H1 (cell line): ENCODE results near the gene USP24.

ENCODE experiments used
- BACH1 ChIP-seq: IDR thresholded peaks from 2 replicates; pipeline ENCODE4 v1.6.1; 2012; ENCODE audit warnings: low read length, improper control_type of control experiment
- GABPA ChIP-seq: IDR thresholded peaks from 2 replicates; pipeline ENCODE4 v1.6.1; 2011; ENCODE audit warnings: mild to moderate bottlenecking, low read length, moderate library complexity, borderline replicate concordance; ENCODE audit not compliant: insufficient read depth
- HDAC2 ChIP-seq, 2 experiments: fragments of 300-600 bp in 1 of 2; sonication (generic) in 1 of 2; IDR thresholded peaks; 2 replicates each; pipeline ENCODE4 v1.6.1; 2011 to 2012; ENCODE audit warnings: low read depth in 2 of 2, low read length in 2 of 2, mild to moderate bottlenecking in 2 of 2, moderate library complexity in 2 of 2, borderline replicate concordance in 1 of 2, inconsistent platforms in 1 of 2
- KDM1A ChIP-seq: fragments of 200-600, 300-600 bp; sonication (generic); IDR thresholded peaks from 2 replicates; pipeline ENCODE4 v1.7.1; 2016; ENCODE audit warnings: mild to moderate bottlenecking, low read length, borderline replicate concordance
- MAX ChIP-seq: IDR thresholded peaks from 2 replicates; pipeline ENCODE4 v1.6.1; 2012; ENCODE audit warnings: inconsistent platforms
- POLR2A ChIP-seq, 2 experiments: IDR thresholded peaks; 1 replicate in 1 of 2; 2 replicates in 1 of 2; pipeline ENCODE4 v1.6.1; 2011; ENCODE audit warnings: low read depth in 2 of 2, low read length in 2 of 2, mild to moderate bottlenecking in 2 of 2; ENCODE audit errors: control extremely low read depth in 1 of 2
- POLR2AphosphoS5 ChIP-seq: IDR thresholded peaks from 2 replicates; pipeline ENCODE4 v1.6.1; 2011; ENCODE audit warnings: low read depth, low read length
- SIRT6 ChIP-seq: IDR thresholded peaks from one replicate; pipeline ENCODE4 v1.7.1; 2012; ENCODE audit warnings: low read length, inconsistent platforms
- SIX5 ChIP-seq: IDR thresholded peaks from 2 replicates; pipeline ENCODE4 v1.6.1; 2011; ENCODE audit warnings: mild to moderate bottlenecking, low read depth, low read length
- TCF12 ChIP-seq: IDR thresholded peaks from 2 replicates; pipeline ENCODE4 v1.6.1; 2011; ENCODE audit warnings: low read depth, mild to moderate bottlenecking, low read length
- YY1 ChIP-seq: IDR thresholded peaks from 2 replicates; pipeline ENCODE4 v1.6.1; 2011; ENCODE audit warnings: low read depth, mild to moderate bottlenecking, low read length
- ZNF274 ChIP-seq: IDR thresholded peaks from 2 replicates; pipeline ENCODE4 v1.7.0; 2012; ENCODE audit warnings: low read length, borderline replicate concordance; ENCODE audit errors: extremely low read depth
- TF ChIP-seq, protein P1 (sequence below), 3 experiments: IDR thresholded peaks; 1 replicate in 2 of 3; 2 replicates in 1 of 3; pipeline versions ENCODE4 v1.5.1 to v1.6.1; 2011; ENCODE audit warnings: low read length in 3 of 3, mild to moderate bottlenecking in 3 of 3, inconsistent platforms in 2 of 3, low read depth in 1 of 3, moderate library complexity in 1 of 3; ENCODE audit not compliant: insufficient read depth in 1 of 3; ENCODE audit errors: control extremely low read depth in 1 of 3

GRCh38 chr1:55259911-55260609, 44.9 kb upstream of the USP24 start:
- TF ChIP-seq POLR2AphosphoS5 = no peak
- no peak for TF ChIP-seq HDAC2 (IDR thresholded peaks at IDR 0.05; ENCODE audit: borderline replicate concordance in 1 of 2, low read depth in 2 of 2, low read length in 2 of 2)
- TF ChIP-seq POLR2A (IDR thresholded peaks at IDR 0.05; ENCODE audit: control extremely low read depth in 1 of 2, low read depth in 2 of 2, low read length in 2 of 2) = no peak
- TF ChIP-seq, protein P1, sequence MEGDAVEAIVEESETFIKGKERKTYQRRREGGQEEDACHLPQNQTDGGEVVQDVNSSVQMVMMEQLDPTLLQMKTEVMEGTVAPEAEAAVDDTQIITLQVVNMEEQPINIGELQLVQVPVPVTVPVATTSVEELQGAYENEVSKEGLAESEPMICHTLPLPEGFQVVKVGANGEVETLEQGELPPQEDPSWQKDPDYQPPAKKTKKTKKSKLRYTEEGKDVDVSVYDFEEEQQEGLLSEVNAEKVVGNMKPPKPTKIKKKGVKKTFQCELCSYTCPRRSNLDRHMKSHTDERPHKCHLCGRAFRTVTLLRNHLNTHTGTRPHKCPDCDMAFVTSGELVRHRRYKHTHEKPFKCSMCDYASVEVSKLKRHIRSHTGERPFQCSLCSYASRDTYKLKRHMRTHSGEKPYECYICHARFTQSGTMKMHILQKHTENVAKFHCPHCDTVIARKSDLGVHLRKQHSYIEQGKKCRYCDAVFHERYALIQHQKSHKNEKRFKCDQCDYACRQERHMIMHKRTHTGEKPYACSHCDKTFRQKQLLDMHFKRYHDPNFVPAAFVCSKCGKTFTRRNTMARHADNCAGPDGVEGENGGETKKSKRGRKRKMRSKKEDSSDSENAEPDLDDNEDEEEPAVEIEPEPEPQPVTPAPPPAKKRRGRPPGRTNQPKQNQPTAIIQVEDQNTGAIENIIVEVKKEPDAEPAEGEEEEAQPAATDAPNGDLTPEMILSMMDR (IDR thresholded peaks at IDR 0.05; ENCODE audit: control extremely low read depth in 1 of 3, insufficient read depth in 1 of 3, low read depth in 1 of 3, low read length in 3 of 3) = no peak
- no peak for TF ChIP-seq SIRT6
- TF ChIP-seq SIX5 = no peak
- no peak for TF ChIP-seq YY1
- no peak for TF ChIP-seq GABPA
- TF ChIP-seq MAX = no peak
- no peak for TF ChIP-seq TCF12
- no peak for TF ChIP-seq KDM1A
- no peak for TF ChIP-seq BACH1
- no peak for TF ChIP-seq ZNF274
